ENCODE data around the gene BIN1. TPM values are rescaled to one million over a fixed set of nuclear protein-coding genes. Genes with fewer than 3 reads are reported as not detected.

The BIN1 gene
- total and polyA plus RNA-seq, 2 of the 4 experiments (the other 2 are of a cell fraction): 18.1 to 25.7 TPM

GRCh38 chr2:127079358-127079920, 27.5 kb downstream of the BIN1 start:
- TF ChIP-seq POLR2A (IDR thresholded peaks at IDR 0.05; ENCODE audit: low read depth, low read length) (no peak), NFE2L2 (IDR thresholded peaks at IDR 0.05; ENCODE audit: low read depth, low read length) (no peak), CEBPB (IDR thresholded peaks at IDR 0.05; ENCODE audit: low read depth, low read length) (no peak), CHD1 (IDR thresholded peaks at IDR 0.05; ENCODE audit: low read depth, low read length) (no peak), BHLHE40 (IDR thresholded peaks at IDR 0.05; ENCODE audit: low read depth, low read length) (no peak), MAFK (IDR thresholded peaks at IDR 0.05; ENCODE audit: low read depth, low read length) (no peak), MAZ (IDR thresholded peaks at IDR 0.05; ENCODE audit: borderline replicate concordance, low read depth, low read length) (no peak), RFX5 (IDR thresholded peaks at IDR 0.05; ENCODE audit: low read depth, low read length) (no peak), FOS (IDR thresholded peaks at IDR 0.05; ENCODE audit: low read depth, low read length) (no peak), MXI1 (IDR thresholded peaks at IDR 0.05; ENCODE audit: borderline replicate concordance, low read depth, low read length) (no peak), RAD21 (IDR thresholded peaks at IDR 0.05; ENCODE audit: low read length) (no peak), SMC3 (IDR thresholded peaks at IDR 0.05; ENCODE audit: low read depth, low read length) (no peak), RCOR1 (IDR thresholded peaks at IDR 0.05; ENCODE audit: insufficient replicate concordance, low read length) (no peak)
- TF ChIP-seq, protein P1, sequence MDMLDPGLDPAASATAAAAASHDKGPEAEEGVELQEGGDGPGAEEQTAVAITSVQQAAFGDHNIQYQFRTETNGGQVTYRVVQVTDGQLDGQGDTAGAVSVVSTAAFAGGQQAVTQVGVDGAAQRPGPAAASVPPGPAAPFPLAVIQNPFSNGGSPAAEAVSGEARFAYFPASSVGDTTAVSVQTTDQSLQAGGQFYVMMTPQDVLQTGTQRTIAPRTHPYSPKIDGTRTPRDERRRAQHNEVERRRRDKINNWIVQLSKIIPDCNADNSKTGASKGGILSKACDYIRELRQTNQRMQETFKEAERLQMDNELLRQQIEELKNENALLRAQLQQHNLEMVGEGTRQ (IDR thresholded peaks at IDR 0.05; ENCODE audit: low read depth, low read length): no peak
- TF ChIP-seq, protein P2, sequence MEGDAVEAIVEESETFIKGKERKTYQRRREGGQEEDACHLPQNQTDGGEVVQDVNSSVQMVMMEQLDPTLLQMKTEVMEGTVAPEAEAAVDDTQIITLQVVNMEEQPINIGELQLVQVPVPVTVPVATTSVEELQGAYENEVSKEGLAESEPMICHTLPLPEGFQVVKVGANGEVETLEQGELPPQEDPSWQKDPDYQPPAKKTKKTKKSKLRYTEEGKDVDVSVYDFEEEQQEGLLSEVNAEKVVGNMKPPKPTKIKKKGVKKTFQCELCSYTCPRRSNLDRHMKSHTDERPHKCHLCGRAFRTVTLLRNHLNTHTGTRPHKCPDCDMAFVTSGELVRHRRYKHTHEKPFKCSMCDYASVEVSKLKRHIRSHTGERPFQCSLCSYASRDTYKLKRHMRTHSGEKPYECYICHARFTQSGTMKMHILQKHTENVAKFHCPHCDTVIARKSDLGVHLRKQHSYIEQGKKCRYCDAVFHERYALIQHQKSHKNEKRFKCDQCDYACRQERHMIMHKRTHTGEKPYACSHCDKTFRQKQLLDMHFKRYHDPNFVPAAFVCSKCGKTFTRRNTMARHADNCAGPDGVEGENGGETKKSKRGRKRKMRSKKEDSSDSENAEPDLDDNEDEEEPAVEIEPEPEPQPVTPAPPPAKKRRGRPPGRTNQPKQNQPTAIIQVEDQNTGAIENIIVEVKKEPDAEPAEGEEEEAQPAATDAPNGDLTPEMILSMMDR (conservative IDR thresholded peaks at IDR 0.05; ENCODE audit: low read depth, low read length): no peak
- TF ChIP-seq, protein P3, sequence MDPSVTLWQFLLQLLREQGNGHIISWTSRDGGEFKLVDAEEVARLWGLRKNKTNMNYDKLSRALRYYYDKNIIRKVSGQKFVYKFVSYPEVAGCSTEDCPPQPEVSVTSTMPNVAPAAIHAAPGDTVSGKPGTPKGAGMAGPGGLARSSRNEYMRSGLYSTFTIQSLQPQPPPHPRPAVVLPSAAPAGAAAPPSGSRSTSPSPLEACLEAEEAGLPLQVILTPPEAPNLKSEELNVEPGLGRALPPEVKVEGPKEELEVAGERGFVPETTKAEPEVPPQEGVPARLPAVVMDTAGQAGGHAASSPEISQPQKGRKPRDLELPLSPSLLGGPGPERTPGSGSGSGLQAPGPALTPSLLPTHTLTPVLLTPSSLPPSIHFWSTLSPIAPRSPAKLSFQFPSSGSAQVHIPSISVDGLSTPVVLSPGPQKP (IDR thresholded peaks at IDR 0.05; ENCODE audit: borderline replicate concordance, low read depth, low read length): no peak
- Histone ChIP-seq H2AK9ac (replicated peaks; ENCODE audit: low read depth, low read length, poor library complexity) (no peak overlapping the region), H3K4me3 (ENCODE audit: insufficient read depth, low read depth, low read length) (no peak overlapping the region), H3K56ac (ENCODE audit: extremely low read depth, insufficient read depth, low read length) (no peak overlapping the region), H2BK15ac (ENCODE audit: low read depth, low read length) (no peak overlapping the region; the same call in 2 of the 3 replicates), H2BK120ac (ENCODE audit: low read depth, low read length) (no peak overlapping the region), H3K4me1 (ENCODE audit: control insufficient read depth, insufficient read depth, low read length) (peaks cover 35% of the 10 kb centered on the region), H3K27me3 (ENCODE audit: control insufficient read depth, insufficient read depth, low read length) (no peaks in the 10 kb centered on the region), H4K91ac (ENCODE audit: insufficient read depth, low read depth, low read length) (no peak overlapping the region), H2AK5ac (ENCODE audit: low read depth, low read length) (peak overlapping the region; percentile 80; the same call in 1 of the 2 replicates), H3K27ac (ENCODE audit: insufficient read depth, low read length) (no peak overlapping the region), H3K9ac (ENCODE audit: low read depth, low read length) (no peak overlapping the region), H2BK20ac (ENCODE audit: low read depth, low read length) (no peak overlapping the region), H3K4me2 (ENCODE audit: low read depth, low read length) (no peak overlapping the region), H4K5ac (ENCODE audit: low read depth, low read length) (no peak overlapping the region), H4K20me1 (ENCODE audit: insufficient read depth, low read length) (peaks cover 58% of the 10 kb centered on the region; the same call in 1 of the 2 replicates), H3K9me3 (ENCODE audit: control insufficient read depth, insufficient read depth, low read length) (no peaks in the 10 kb centered on the region), H4K8ac (ENCODE audit: low read depth in 2 of 2, low read length in 2 of 2) (no peak overlapping the region), H2BK5ac (ENCODE audit: low read depth, low read length, poor library complexity, severe bottlenecking) (no peak overlapping the region), H3K9me1 (ENCODE audit: insufficient read depth, low read length) (peaks cover 15% of the 10 kb centered on the region; the same call in 1 of the 2 replicates), H3K36me3 (ENCODE audit: control insufficient read depth, insufficient read depth, low read length) (peaks cover 2% of the 10 kb centered on the region; the same call in 1 of the 2 replicates), H3K23ac (ENCODE audit: low read depth, low read length) (no peak overlapping the region), H3K79me1 (ENCODE audit: low read depth in 1 of 2, low read length in 2 of 2) (peaks cover 17 to 64% of the 10 kb centered on the region in 2 experiments; a peak in 3 of 4 replicates), H3K4ac (ENCODE audit: low read depth, low read length) (no peak overlapping the region), H3K14ac (replicated peaks; ENCODE audit: low read depth, low read length) (no peak overlapping the region), H3K18ac (ENCODE audit: low read depth, low read length) (no peak overlapping the region), H2AFZ (replicated peaks; ENCODE audit: low read length, poor library complexity) (no peak overlapping the region)
- in situ Hi-C loops (cut with MboI; ENCODE audit: low sequenced_read_pairs) (no loop called here), intact Hi-C loops (cut with micrococcal nuclease) (no loop called here), dilution Hi-C loops (cut with HindIII; ENCODE audit: low sequenced_read_pairs, unreplicated experiment) (no loop called here)
- ATAC-seq (ENCODE audit: low read depth) (no peak), DNase-seq (no peak)
- ChIA-PET POLR2A (ENCODE audit: unreplicated experiment) (no interaction called here), CTCF (interaction anchor here (1.3 kb wide), 1 partner anchor 27 kb away, joined by 3 read pairs; the partner anchor contains the start of gene BIN1)
- WGBS, 2 experiments (ENCODE audit: extremely low coverage in 2 of 2, insufficient read length in 1 of 2): no CpG with 5 or more reads among the region's 6 CpGs
- no TSS peak for BruUV-seq (replicated peaks)

Data from IMR-90 (cell line).